NCI-H2196 treated with DMSO at 0.1 percent for 48 hours (cell line): ENCODE data around the gene KLHL1.

ENCODE experiments used
- DNase-seq: peaks from one replicate; lab custom pipeline; 2025; ENCODE audit not compliant: unreplicated experiment; lab: John Stamatoyannopoulos, UW

Gene KLHL1

DNA sequence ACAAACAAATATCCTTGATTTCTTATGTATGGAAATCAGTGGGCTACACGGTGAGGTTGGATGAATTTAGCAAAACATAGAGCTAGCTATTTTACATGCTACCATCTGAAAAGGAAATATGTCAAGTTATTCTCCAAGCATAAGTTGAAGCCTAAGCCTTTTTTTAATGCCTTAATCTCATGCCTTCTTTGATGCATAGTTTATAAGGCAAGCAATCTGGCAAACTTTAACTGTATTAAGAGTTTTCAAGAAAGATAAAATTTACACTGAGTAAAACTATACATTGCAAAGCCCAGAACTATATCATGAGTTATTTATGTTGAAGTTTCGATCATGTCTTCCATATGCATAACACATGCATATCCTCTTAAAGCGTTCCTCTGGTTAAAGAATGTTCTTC, 85.6 kb downstream of the KLHL1 start:
- DNase-seq, result no peak

DNA sequence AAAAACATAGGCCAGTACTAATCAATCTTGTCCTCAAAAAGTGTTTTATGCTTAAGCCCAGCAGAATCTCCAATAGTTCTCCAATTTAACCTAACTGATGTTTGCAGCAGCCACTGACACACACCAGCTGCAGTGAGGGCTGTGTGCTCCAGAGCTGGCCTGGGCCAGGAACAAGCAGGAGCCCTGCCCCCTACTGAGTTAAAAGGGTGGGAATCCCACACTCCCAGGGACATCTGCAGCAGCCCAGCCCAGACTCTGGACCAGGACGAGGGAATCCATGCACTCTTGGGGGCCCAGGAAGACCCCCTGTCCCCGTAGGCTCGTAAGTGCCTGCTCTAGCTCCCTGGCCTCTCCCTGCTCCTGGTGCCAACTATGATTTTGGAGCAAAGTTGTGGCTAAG, 92.1 kb downstream of the KLHL1 start:
- DNase-seq, result no peak

DNA sequence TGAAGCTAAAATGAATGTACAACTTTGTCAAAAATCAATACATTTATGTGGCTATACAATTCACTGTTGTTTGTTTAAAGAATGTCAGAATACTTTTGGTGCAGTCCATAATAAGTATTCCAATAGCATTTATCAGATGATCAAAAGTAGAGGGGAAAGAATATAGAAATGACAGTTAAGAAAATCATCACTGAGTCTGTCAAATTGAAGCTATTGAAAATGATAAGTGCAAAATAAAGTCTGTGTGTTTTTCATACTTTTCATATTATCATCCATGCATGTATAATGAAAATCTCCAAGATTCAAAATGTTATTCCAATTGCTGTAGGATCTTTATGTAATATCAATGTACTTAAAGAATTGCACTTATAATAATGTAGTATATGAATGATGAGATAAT, 93.9 kb downstream of the KLHL1 start:
- no peak for DNase-seq

DNA sequence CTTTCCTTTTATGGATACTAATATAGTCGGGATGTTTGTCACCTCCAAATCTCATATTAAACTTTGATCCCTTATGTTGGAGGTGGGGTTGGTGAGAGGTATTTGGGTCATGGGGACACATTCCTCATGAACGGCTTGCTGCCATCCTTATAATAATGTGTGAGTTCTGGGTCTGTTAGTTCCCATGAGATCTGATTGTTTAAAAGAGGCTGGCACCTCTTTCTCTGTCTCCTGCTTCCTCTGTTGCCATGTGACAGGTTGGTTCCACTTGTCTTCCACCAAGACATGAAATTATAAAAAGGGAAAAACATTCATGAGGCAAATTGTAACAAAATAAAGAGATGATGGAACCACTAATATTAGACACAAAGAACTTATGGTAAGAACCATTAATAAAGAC, 108.4 kb downstream of the KLHL1 start:
- no peak for DNase-seq

DNA sequence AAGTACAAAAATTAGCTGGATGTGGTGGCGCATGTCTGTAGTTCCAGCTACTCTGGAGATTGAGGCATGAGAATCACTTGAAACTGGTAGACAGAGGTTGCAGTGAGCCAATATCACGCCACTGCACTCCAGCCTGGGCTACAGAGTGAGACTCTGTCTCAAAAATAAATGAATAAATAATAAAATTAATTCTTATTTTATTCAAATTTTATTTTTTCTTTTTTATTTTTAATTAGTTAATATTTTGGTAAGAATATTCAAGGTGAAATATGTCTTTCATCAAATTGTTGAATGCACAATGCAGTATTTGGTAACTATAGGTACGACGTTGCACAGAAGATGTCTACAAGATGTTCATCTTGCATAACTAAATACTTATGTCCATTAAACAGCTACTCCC, 111.2 kb downstream of the KLHL1 start:
- DNase-seq, result no peak

DNA sequence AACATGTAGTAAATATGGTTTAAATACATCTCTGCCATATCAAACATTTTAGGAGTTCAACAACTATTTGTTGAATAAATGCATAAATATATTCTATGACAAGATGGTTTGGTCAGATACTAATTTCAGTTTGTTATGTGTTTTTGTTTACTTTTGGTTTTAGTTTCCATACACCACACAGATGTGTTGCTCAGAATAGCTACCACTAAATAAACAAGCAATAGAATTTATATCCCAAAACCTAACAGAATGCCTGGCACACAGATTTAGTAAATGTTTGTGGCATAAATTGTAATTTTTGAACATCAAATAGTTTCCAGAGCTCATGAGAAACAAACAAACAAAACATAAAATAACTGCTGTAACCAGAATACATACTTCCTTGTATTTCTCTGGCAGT, 127.5 kb downstream of the KLHL1 start:
- DNase-seq, result no peak

DNA sequence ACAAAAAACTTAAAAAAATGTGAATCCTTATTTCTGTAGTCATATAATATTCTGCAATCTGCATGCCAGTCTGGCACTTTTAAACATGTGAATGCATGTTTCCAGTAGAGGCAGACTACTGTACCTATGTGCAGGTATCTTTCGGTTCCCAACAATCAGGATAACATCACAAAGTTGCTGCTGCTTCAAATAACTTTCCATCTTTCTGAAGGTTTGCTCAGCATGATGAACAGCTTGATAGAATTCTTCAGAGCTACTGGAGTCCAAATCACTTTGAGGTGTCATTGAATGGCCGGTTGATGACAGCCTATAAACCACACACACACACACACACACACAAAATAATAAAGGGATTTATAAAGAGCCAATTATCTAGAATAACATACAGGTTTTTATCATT, 132.8 kb downstream of the KLHL1 start:
- no peak for DNase-seq

DNA sequence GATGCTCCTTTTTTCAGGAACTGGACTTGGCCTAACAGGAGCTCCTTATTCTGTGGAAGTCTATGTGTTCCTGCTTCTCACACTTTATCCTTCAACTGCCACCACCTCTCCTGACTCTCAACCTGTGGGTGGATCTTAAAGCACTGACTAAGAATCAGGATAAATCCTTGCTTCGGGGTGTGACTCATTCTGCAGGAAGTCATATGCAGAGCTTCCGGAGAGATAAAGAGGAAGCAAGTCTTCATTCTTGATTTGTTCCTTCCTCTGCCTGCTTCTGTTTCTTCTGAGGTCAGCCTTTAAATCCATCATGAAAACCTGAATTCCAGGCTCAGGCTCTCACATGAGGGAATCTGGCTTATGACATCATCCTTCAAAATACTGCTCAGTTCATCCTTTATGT, 137.7 kb downstream of the KLHL1 start:
- no peak for DNase-seq

DNA sequence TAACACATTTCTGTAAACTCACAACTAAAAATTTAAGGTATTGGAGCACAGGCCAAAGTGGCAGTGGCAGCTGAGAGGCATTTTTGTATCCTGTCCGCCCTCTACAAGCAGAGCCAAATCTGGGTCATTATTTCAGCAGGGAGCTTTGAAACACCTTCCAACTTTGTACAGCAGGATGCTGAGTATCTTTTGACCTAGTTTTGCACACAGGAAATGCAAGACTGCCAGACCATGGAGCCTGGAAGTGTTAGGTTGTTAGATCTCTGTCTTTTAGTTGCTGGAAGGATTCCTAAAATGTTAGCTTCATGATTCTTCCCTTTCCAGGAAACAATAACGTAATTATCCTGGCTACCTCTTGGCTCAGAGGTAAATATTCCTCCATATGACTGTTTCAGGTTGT, 149.2 kb downstream of the KLHL1 start:
- no peak for DNase-seq

DNA sequence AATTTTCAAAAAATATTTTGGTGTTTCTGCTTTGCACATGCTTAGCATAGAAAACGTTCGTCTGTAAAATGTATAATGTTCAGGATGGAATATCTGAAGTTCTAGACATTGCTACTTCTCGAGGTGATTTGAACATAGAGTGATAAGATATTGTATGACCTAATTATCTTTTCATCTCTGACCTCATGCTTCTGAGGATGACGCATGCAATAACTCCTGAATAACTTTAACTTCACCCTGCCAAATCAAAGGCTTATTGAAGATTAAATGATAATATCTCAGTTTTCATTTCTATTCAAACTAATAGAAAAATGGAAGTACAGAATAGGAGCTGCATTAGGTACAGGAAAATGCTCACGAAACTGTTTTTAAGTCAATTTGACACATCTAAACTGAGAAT, 151.4 kb downstream of the KLHL1 start:
- DNase-seq, result no peak

DNA sequence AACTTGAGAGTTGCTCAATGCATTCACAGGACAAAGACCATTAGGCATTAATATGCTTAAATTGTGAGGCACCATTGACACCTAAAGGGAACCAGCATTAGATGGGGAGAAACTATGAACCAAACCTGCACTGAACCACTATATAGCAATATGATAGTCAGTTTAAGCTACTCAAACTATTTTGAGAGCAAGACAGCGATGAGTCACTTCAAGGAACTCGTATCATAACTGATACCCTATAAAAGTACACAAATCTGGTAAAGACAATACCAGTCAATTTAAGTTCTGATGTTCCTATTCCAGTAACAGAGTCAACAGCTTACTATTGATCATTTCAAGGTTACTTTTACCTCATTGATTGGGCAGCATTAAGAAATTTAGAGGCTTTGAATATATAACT, 151.9 kb downstream of the KLHL1 start:
- DNase-seq, result no peak

DNA sequence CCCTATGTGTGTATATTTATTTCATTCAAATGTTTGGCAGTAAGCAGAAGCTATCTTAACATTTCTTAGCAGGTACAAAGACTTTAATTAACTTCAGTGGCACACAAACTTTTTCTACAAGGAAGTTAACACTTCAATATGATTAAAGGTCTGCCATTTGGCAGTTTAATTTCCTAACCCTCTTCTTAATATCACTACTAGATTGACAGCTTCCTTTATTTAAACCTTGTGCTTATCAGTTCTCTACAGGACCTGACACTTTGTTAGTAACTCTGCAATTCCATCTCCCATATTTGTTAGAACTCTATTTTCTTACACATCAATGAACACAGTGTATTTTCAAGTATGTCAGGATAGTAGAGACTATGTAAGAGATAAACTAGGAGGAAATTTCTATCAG, 153.0 kb downstream of the KLHL1 start:
- DNase-seq, result no peak

DNA sequence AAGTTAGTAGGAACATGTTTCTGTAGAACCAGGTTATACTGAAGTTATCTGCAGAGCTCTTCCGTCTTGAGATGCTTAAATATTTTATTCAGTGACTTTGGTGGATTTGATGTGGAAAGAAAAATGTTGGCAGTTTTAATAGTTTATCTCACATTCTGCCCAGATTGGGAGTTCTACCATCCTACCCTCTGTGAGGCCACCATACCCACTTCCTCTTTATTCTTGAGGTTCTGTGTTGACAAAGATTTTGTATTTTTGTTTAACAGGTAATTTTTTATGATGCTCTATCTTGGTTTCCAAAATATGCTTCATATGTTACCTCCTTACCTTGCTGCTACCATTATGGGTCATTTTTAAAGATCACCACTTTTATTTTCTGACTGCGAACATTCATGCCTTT, 156.8 kb downstream of the KLHL1 start:
- DNase-seq, result no peak

DNA sequence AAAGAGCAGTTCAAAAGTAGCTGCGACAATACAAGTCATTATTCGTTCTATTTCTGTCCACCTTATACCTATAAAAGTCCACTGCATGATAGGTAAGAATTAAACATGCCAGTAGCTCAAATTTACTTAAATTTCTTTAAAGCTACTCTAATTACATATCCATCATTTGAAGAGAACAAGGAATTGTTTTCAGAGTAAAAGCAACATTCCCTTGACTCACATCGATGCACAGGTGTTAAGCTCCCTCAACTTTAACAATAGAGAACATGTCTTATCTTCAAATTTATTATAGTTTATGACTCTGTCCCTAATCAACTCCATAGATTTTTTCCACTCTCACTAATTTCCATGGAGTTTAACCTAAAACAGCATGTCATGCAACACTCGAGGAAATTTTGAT, 158.1 kb downstream of the KLHL1 start:
- no peak for DNase-seq

DNA sequence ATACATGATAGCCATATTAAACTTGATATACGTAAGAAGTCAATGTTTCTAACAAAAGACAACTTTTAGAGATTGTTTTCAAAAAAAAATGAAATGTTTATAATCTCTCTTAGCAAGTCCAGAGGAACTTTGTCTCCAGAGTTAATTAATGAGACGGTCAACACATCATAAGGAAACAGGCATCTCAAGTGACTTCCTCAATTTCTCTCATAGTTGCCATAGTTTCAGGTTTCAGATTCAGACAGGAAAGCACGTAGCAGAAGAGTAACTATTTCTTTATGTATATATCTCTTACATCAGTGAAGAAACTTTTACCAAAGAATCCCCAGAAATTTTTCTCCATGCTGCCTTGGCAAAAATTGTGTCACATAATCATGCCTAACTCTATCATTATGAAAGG, 160.2 kb downstream of the KLHL1 start:
- DNase-seq, result no peak

DNA sequence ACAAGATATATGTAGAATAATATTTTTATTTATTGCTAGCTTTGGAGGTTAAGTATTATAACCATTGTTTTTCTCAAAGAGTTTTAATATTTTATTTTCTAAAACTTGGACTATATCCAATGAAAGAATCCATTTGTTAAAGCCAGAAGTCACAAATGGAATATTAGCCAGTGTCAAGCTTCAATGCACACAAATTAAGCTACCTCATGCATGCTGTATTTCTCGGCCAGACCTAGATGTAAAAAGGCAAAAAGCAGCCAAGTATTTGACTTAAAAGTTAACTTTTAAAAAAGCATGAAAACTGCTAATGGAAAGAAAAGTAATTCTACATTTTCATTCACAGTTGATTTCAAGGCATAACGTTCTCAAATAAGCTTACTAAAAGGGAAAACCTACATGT, 160.7 kb downstream of the KLHL1 start:
- DNase-seq, result no peak

DNA sequence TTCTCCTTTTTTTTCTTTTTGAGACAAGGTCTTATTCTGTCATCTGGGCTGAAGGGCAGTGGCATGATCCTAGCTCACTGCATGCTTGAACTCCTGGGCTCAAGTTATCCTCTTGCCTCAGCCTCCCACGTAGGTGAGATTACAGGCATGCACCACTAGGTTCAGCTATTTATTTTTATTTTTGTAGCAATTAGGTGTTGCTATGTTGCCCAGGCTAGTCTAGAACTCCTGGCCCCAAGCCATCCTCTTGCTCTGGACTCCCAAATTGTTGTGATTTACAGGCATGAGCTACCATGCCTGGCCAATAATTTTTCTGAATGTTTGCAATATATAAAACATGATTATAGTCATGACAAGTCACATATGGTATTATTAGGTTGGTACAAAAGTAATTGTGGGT, 161.7 kb downstream of the KLHL1 start:
- DNase-seq, result no peak

DNA sequence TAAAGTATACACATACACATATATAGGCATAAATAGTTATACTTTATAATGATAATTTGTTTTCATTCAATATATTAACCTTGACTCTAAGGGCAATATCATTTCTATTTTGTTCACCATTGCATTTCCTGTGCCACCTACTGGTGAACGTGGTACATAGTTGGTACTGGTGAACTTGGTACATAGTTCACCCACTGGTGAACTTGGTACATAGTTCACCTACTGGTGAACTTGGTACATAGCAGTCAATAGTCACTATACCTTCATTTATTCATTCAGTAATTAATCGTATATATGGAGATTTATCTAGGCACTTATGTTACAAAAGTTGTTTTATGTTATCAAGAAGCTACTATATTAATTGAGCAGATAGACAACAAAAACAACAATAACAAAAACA, 173.2 kb downstream of the KLHL1 start:
- DNase-seq, result no peak

DNA sequence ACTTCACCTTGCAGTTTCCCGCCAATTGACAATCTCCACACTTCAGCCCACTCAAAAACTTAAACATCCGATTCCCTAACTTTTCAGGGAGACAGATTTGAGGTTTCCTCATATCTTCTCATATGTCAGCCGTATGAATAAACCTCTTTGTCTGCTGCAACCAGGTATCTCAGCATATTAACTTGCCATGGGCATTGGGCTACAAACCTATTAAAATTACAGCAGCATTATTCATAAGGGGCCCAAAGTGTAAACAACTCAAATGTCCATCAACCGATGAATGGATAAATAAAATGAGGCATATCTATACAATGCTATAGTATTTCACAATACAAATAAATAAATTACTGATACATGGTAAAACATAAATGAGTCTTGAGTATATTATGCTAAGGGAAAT, 180.0 kb downstream of the KLHL1 start:
- no peak for DNase-seq

DNA sequence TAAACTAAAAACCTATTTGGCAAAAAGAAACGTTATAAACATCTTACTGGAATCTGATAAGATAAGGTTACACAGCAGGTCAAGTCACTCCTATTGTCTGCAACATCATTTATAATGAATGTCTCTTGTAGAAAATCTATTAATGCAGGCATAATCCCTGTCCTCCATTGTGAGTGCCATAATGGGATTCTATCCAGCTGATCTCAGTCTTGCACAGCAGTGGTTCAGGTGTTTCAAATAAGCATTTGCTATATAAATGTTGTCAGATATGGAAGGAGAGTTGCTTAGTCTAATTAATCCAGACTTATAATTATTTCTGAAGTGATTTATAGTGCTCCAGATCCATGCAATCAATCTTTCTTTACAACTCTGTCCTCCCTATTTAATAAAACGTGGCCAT, 187.1 kb downstream of the KLHL1 start:
- DNase-seq, result no peak

DNA sequence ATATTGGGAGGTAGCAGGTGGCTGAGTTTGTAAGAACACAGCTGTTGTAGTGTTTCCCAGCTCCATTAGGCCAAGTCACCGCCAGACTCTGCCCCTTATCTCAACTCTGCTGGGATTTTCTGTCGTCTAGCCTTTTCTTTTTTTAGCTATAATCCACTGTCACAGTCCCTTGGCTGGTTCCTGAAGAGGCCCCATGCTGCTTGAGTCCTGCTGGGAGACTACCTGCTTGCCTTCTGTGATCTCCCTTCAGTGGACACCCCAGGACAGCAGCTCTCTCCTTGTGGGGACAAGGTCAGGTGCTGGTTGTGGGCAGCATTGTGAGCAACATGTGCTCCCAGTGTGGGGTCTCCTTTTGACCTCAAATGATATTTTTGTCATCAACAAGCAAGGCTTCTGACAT, 195.6 kb downstream of the KLHL1 start:
- no peak for DNase-seq

DNA sequence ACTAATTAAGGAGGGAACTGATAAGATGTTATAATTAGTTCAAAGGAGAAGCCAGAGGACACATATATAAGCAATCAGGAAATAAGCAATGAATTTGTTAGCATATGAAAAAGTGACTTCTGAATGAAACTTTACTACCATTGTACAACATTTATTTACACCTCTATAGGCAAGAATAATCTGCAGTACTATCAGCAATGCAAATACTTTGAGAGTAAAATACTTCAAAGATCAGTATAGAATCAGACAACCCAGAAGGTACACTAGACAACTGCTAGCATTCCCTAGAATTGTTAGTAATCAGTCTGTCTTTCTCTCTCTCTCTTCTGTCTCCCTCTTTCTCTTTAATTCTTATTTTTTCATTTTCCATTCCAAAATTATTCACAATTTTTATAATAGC, 197.5 kb downstream of the KLHL1 start:
- DNase-seq, result no peak

DNA sequence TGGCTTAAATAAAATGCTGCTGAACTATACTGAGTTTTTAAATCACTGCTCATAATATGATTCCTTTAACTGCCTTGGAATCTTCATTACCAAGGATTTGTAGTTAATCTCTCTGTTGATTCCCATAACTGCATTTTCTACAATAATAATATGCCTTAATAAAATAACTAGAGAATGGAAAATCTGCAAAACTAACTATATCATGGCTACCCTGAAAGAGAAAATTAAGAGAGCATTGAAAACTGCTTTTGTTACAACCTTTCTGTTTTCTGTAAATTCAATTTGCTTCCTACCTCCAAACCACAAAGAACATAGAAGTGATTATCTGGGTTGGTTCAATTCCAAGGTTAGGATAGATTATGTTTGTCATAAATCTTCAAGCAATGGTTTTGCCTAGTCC, 203.5 kb downstream of the KLHL1 start:
- no peak for DNase-seq

DNA sequence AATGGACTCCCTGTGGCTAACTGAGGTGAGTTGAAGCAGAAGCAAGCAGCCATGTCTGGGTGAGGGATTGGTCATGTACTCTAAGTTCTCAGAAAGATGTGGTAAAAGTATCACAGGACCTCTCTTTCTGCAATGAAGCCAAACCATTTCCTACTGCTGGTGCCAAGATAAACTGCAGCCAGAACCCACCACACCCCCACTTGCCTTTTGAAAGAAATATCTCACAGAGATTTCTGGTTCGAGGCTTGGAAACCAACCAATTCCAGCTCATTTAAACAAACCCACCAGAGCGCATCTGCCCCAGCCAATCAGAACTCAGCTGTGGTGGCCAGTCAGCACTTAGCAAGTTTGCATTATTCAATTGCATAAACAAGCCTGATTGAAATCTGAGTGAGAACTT, 205.2 kb downstream of the KLHL1 start:
- DNase-seq, result no peak
